IMR-90 (cell line): ENCODE measurements around the gene FAAP100. TPM values are rescaled to one million over a fixed set of nuclear protein-coding genes. Genes with fewer than 3 reads are reported as not detected.

Source experiments
- ATAC-seq: fragments of 200-7000 bp; cut with Tn5 transposase; 2 replicates; pipeline ENCODE4 v1.9.1; 2020; ENCODE audit warnings: low read depth, mild to moderate bottlenecking, moderate library complexity
- BruUV-seq: library from RNA; stranded (reverse); fragments of 400-500 nt; replicated peaks from 2 replicates; lab custom pipeline; 2021; lab: Mats Ljungman, UMichigan
- CTCF ChIA-PET: fragments of 300-600 bp; formaldehyde crosslinking; extraction: SDS; loops from one replicate; lab custom pipeline; 2021; ENCODE audit warnings: antibody characterized with exemption; lab: Yijun Ruan, JAX
- POLR2A ChIA-PET: fragments of 300-600 bp; sonication (Branson Sonifier 250); formaldehyde crosslinking; loops from one replicate; lab custom pipeline; 2022; ENCODE audit warnings: antibody characterized with exemption; ENCODE audit not compliant: unreplicated experiment; lab: Charles Lee
- DNase-seq: peaks from one replicate; pipeline ENCODE4 v3.0.0; 2013
- H2AFZ ChIP-seq: replicated peaks from 2 replicates; pipeline ENCODE3; 2013; ENCODE audit warnings: low read length, mild to moderate bottlenecking; ENCODE audit not compliant: poor library complexity
- H2AK5ac ChIP-seq: 2 replicates; pipeline ENCODE4 v1.6.1; 2013; ENCODE audit warnings: low read depth, low read length, inconsistent platforms
- H2AK9ac ChIP-seq: replicated peaks from 2 replicates; pipeline ENCODE3; 2013; ENCODE audit warnings: mild to moderate bottlenecking, low read depth, low read length, moderate library complexity; ENCODE audit not compliant: poor library complexity
- H2BK120ac ChIP-seq: 2 replicates; pipeline ENCODE4 v1.6.1; 2013; ENCODE audit warnings: low read depth, low read length, inconsistent platforms
- H2BK15ac ChIP-seq: 3 replicates; pipeline ENCODE4 v1.6.1; 2013; ENCODE audit warnings: low read depth, low read length, inconsistent platforms
- H2BK20ac ChIP-seq: 2 replicates; pipeline ENCODE4 v1.6.1; 2013; ENCODE audit warnings: low read depth, mild to moderate bottlenecking, inconsistent platforms, low read length, moderate library complexity
- H2BK5ac ChIP-seq: 2 replicates; pipeline ENCODE4 v1.6.1; 2013; ENCODE audit warnings: mild to moderate bottlenecking, low read depth, low read length, inconsistent platforms; ENCODE audit not compliant: poor library complexity, severe bottlenecking
- H3K14ac ChIP-seq: replicated peaks from 2 replicates; pipeline ENCODE4 v1.6.1; 2013; ENCODE audit warnings: low read depth, low read length, inconsistent platforms
- H3K18ac ChIP-seq: 2 replicates; pipeline ENCODE4 v1.6.1; 2013; ENCODE audit warnings: low read depth, low read length, control low read depth
- H3K23ac ChIP-seq: 2 replicates; pipeline ENCODE4 v1.6.1; 2013; ENCODE audit warnings: low read depth, low read length, inconsistent platforms
- H3K27ac ChIP-seq: 2 replicates; pipeline ENCODE4 v1.5.1; 2013; ENCODE audit warnings: mild to moderate bottlenecking, control low read depth, low read length; ENCODE audit not compliant: insufficient read depth
- H3K27me3 ChIP-seq: 2 replicates; pipeline ENCODE4 v1.6.1; 2013; ENCODE audit warnings: low read length; ENCODE audit not compliant: control insufficient read depth, insufficient read depth
- H3K36me3 ChIP-seq: 2 replicates; pipeline ENCODE4 v1.6.1; 2013; ENCODE audit warnings: low read length, mixed read lengths; ENCODE audit not compliant: control insufficient read depth, insufficient read depth
- H3K4ac ChIP-seq: 2 replicates; pipeline ENCODE4 v1.6.1; 2013; ENCODE audit warnings: low read depth, low read length, inconsistent platforms
- H3K4me1 ChIP-seq: 2 replicates; pipeline ENCODE4 v1.6.1; 2013; ENCODE audit warnings: low read length, mixed read lengths; ENCODE audit not compliant: control insufficient read depth, insufficient read depth
- H3K4me2 ChIP-seq: 2 replicates; pipeline ENCODE4 v1.6.1; 2013; ENCODE audit warnings: low read depth, mild to moderate bottlenecking, control low read depth, low read length, moderate library complexity
- H3K4me3 ChIP-seq: 2 replicates; pipeline ENCODE4 v1.5.1; 2013; ENCODE audit warnings: low read depth, mild to moderate bottlenecking, control low read depth, low read length, moderate library complexity; ENCODE audit not compliant: insufficient read depth
- H3K56ac ChIP-seq: 2 replicates; pipeline ENCODE4 v1.6.1; 2013; ENCODE audit warnings: low read length, inconsistent platforms; ENCODE audit not compliant: insufficient read depth; ENCODE audit errors: extremely low read depth
- H3K79me1 ChIP-seq, 2 experiments: 2 replicates each; pipeline ENCODE4 v1.6.1; 2013; ENCODE audit warnings: low read length in 2 of 2, inconsistent platforms in 1 of 2, low read depth in 1 of 2
- H3K9ac ChIP-seq: 2 replicates; pipeline ENCODE4 v1.6.1; 2013; ENCODE audit warnings: low read depth, low read length, control low read depth
- H3K9me1 ChIP-seq: 2 replicates; pipeline ENCODE4 v1.6.1; 2013; ENCODE audit warnings: low read length, inconsistent platforms; ENCODE audit not compliant: insufficient read depth
- H3K9me3 ChIP-seq: 2 replicates; pipeline ENCODE4 v1.6.1; 2013; ENCODE audit warnings: low read length; ENCODE audit not compliant: control insufficient read depth, insufficient read depth
- H4K20me1 ChIP-seq: 2 replicates; pipeline ENCODE4 v1.6.1; 2013; ENCODE audit warnings: low read length, inconsistent platforms; ENCODE audit not compliant: insufficient read depth
- H4K5ac ChIP-seq: 2 replicates; pipeline ENCODE4 v1.6.1; 2013; ENCODE audit warnings: mild to moderate bottlenecking, low read depth, low read length, control low read depth
- H4K8ac ChIP-seq, 2 experiments: 2 replicates each; pipeline ENCODE4 v1.6.1; 2013; ENCODE audit warnings: low read depth in 2 of 2, low read length in 2 of 2, control low read depth in 1 of 2, inconsistent platforms in 1 of 2
- H4K91ac ChIP-seq: 2 replicates; pipeline ENCODE4 v1.6.1; 2013; ENCODE audit warnings: low read depth, low read length, inconsistent platforms; ENCODE audit not compliant: insufficient read depth
- BHLHE40 ChIP-seq: fragments of 150-350 bp; IDR thresholded peaks from 2 replicates; pipeline ENCODE4 v1.6.1; 2016; ENCODE audit warnings: mild to moderate bottlenecking, low read depth, low read length
- CEBPB ChIP-seq: IDR thresholded peaks from 2 replicates; pipeline ENCODE4 v1.6.1; 2012; ENCODE audit warnings: low read depth, low read length, improper control_type of control experiment
- CHD1 ChIP-seq: IDR thresholded peaks from 2 replicates; pipeline ENCODE4 v1.6.1; 2012; ENCODE audit warnings: low read depth, low read length, improper control_type of control experiment
- FOS ChIP-seq: fragments of 150-350 bp; IDR thresholded peaks from 2 replicates; pipeline ENCODE4 v1.6.1; 2016; ENCODE audit warnings: low read depth, low read length
- MAFK ChIP-seq: IDR thresholded peaks from 2 replicates; pipeline ENCODE4 v1.6.1; 2012; ENCODE audit warnings: low read depth, low read length, improper control_type of control experiment
- MAZ ChIP-seq: IDR thresholded peaks from 2 replicates; pipeline ENCODE4 v1.6.1; 2012; ENCODE audit warnings: low read depth, mild to moderate bottlenecking, low read length, improper control_type of control experiment, moderate library complexity, borderline replicate concordance
- MXI1 ChIP-seq: IDR thresholded peaks from 2 replicates; pipeline ENCODE4 v1.6.1; 2012; ENCODE audit warnings: low read depth, mild to moderate bottlenecking, low read length, moderate library complexity, borderline replicate concordance
- NFE2L2 ChIP-seq: fragments of 150-350 bp; IDR thresholded peaks from 2 replicates; pipeline ENCODE4 v1.6.1; 2016; ENCODE audit warnings: low read depth, mild to moderate bottlenecking, low read length
- POLR2A ChIP-seq: IDR thresholded peaks from 2 replicates; pipeline ENCODE4 v1.6.1; 2012; ENCODE audit warnings: mild to moderate bottlenecking, low read depth, low read length
- RAD21 ChIP-seq: IDR thresholded peaks from 2 replicates; pipeline ENCODE4 v1.6.1; 2012; ENCODE audit warnings: low read length, improper control_type of control experiment
- RCOR1 ChIP-seq: IDR thresholded peaks from 2 replicates; pipeline ENCODE4 v1.6.1; 2012; ENCODE audit warnings: mild to moderate bottlenecking, low read length, improper control_type of control experiment; ENCODE audit not compliant: insufficient replicate concordance
- RFX5 ChIP-seq: IDR thresholded peaks from 2 replicates; pipeline ENCODE4 v1.8.0; 2012; ENCODE audit warnings: low read depth, mild to moderate bottlenecking, low read length, moderate library complexity
- SMC3 ChIP-seq: fragments of 150-350 bp; IDR thresholded peaks from 2 replicates; pipeline ENCODE4 v1.6.1; 2016; ENCODE audit warnings: low read depth, mild to moderate bottlenecking, antibody characterized with exemption, low read length, moderate library complexity
- WGBS, 2 experiments: methylation state at CpG; one replicate each; pipeline versions ENCODE4 v1.1.5 to v1.1.7; 2013; ENCODE audit warnings: missing lambda C conversion rate in 2 of 2; ENCODE audit not compliant: insufficient read length in 1 of 2; ENCODE audit errors: extremely low coverage in 2 of 2; 5-methylcytosine and 5-hydroxymethylcytosine counted together
- dilution Hi-C: fragments of 300-500 bp; cut with HindIII; formaldehyde crosslinking; loops from one replicate; pipeline ENCODE4 v1.14.3; 2018; ENCODE audit warnings: low sequenced_read_pairs; ENCODE audit not compliant: unreplicated experiment
- in situ Hi-C: fragments of 300-500 bp; cut with MboI; formaldehyde crosslinking; loops from 3 replicates; pipeline ENCODE4 v1.14.3; 2019; ENCODE audit warnings: low sequenced_read_pairs, inconsistent platforms, mixed read lengths
- intact Hi-C: fragments of 100-400 bp; cut with micrococcal nuclease; formaldehyde crosslinking; loops from 2 replicates; pipeline ENCODE4 v1.10.0; 2022
- polyA plus RNA-seq, 3 experiments: library from polyadenylated mRNA; depleted of rRNA; stranded (reverse); fragments of >200 nt; gene quantifications; 2 replicates each; pipeline ENCODE4 v1.2.3, GENCODE V29; 2012; ENCODE audit warnings: low replicate concordance in 1 of 3
- total RNA-seq: library from RNA; depleted of rRNA; stranded (reverse); fragments of >200 nt; gene quantifications from 2 replicates; pipeline ENCODE4 v1.2.3, GENCODE V29; 2012
- TF ChIP-seq, protein P1 (sequence below): fragments of 150-350 bp; IDR thresholded peaks from 2 replicates; pipeline ENCODE4 v1.6.1; 2016; ENCODE audit warnings: low read depth, mild to moderate bottlenecking, low read length, moderate library complexity, borderline replicate concordance
- TF ChIP-seq, protein P2 (sequence below): fragments of 150-350 bp; IDR thresholded peaks from 2 replicates; pipeline ENCODE4 v1.6.1; 2017; ENCODE audit warnings: mild to moderate bottlenecking, antibody characterized with exemption, low read length, low read depth
- TF ChIP-seq, protein P3 (sequence below): conservative IDR thresholded peaks from 2 replicates; pipeline ENCODE4 v1.5.1; 2012; ENCODE audit warnings: mild to moderate bottlenecking, low read depth, low read length, improper control_type of control experiment

FAAP100 gene
- total and polyA plus RNA-seq, 2 of the 4 experiments (the other 2 are of a cell fraction): 7.9 to 24.8 TPM

DNA sequence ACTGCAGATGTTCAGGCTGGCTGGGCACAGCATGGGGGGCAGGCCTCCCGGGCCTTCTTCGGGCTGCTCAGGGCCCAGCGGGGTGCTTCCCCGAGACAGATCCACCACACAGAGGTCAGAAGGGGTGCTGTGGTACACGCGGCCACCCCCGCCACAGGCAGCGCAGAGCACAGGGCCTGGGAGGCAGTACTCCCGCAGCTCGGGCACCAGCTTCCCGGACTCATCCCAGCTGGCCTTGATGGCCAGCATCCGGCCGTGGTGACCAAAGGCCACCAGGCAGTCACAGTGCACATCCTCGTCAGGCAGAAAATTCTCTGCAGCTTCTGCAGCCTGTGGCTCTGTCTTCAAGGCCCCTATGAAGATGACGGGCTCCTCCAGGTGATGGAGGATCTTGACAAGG lies 1.9 kb downstream of the FAAP100 start:
- no peak overlapping the region for H3K9ac ChIP-seq
- H2AFZ ChIP-seq: peak overlapping the region; percentile 11
- no peak overlapping the region for H2BK20ac ChIP-seq
- H3K23ac ChIP-seq: no peak overlapping the region
- DNase-seq: no peak
- H3K9me1 ChIP-seq: peaks cover 11% of the 10 kb centered on the region
- no peak overlapping the region for H3K4me3 ChIP-seq
- H3K4me2 ChIP-seq: no peak overlapping the region
- WGBS, 2 experiments: 95% methylated on average over 4 of the region's 15 CpGs; no CpG with 5 or more reads in 1 of the 2 experiments
- no peak overlapping the region for H4K5ac ChIP-seq
- peaks cover 17 to 60% of the 10 kb centered on the region in 2 experiments for H3K79me1 ChIP-seq
- no peak overlapping the region for H2BK120ac ChIP-seq
- H3K9me3 ChIP-seq: no peaks in the 10 kb centered on the region
- no peak overlapping the region for H3K18ac ChIP-seq
- no peak overlapping the region for H3K56ac ChIP-seq
- in situ Hi-C loops (no loop called here), intact Hi-C loops (no loop called here), dilution Hi-C loops (no loop called here)
- H3K14ac ChIP-seq: no peak overlapping the region
- peaks cover 33% of the 10 kb centered on the region for H4K20me1 ChIP-seq
- no peak overlapping the region for H2BK15ac ChIP-seq
- H2AK9ac ChIP-seq: peak overlapping the region; percentile 42
- TF ChIP-seq RFX5 (no peak), BHLHE40 (no peak), NFE2L2 (no peak), POLR2A (no peak), FOS (no peak), CHD1 (no peak), MXI1 (no peak), MAFK (no peak), SMC3 (no peak), MAZ (no peak), CEBPB (no peak), RCOR1 (no peak), RAD21 (no peak)
- TF ChIP-seq, protein P1, sequence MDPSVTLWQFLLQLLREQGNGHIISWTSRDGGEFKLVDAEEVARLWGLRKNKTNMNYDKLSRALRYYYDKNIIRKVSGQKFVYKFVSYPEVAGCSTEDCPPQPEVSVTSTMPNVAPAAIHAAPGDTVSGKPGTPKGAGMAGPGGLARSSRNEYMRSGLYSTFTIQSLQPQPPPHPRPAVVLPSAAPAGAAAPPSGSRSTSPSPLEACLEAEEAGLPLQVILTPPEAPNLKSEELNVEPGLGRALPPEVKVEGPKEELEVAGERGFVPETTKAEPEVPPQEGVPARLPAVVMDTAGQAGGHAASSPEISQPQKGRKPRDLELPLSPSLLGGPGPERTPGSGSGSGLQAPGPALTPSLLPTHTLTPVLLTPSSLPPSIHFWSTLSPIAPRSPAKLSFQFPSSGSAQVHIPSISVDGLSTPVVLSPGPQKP: no peak
- TF ChIP-seq, protein P2, sequence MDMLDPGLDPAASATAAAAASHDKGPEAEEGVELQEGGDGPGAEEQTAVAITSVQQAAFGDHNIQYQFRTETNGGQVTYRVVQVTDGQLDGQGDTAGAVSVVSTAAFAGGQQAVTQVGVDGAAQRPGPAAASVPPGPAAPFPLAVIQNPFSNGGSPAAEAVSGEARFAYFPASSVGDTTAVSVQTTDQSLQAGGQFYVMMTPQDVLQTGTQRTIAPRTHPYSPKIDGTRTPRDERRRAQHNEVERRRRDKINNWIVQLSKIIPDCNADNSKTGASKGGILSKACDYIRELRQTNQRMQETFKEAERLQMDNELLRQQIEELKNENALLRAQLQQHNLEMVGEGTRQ: no peak
- TF ChIP-seq, protein P3, sequence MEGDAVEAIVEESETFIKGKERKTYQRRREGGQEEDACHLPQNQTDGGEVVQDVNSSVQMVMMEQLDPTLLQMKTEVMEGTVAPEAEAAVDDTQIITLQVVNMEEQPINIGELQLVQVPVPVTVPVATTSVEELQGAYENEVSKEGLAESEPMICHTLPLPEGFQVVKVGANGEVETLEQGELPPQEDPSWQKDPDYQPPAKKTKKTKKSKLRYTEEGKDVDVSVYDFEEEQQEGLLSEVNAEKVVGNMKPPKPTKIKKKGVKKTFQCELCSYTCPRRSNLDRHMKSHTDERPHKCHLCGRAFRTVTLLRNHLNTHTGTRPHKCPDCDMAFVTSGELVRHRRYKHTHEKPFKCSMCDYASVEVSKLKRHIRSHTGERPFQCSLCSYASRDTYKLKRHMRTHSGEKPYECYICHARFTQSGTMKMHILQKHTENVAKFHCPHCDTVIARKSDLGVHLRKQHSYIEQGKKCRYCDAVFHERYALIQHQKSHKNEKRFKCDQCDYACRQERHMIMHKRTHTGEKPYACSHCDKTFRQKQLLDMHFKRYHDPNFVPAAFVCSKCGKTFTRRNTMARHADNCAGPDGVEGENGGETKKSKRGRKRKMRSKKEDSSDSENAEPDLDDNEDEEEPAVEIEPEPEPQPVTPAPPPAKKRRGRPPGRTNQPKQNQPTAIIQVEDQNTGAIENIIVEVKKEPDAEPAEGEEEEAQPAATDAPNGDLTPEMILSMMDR: no peak
- H4K91ac ChIP-seq: no peak overlapping the region
- H4K8ac ChIP-seq: no peak overlapping the region
- ChIA-PET CTCF (no interaction called here), POLR2A (no interaction called here)
- no peak for ATAC-seq
- no peak overlapping the region for H2BK5ac ChIP-seq
- no TSS peak for BruUV-seq
- H3K27me3 ChIP-seq: no peaks in the 10 kb centered on the region
- H3K4me1 ChIP-seq: peaks cover 15% of the 10 kb centered on the region
- H3K27ac ChIP-seq: no peak overlapping the region
- H3K36me3 ChIP-seq: peaks cover 40% of the 10 kb centered on the region
- no peak overlapping the region for H2AK5ac ChIP-seq
- H3K4ac ChIP-seq: no peak overlapping the region
